Activated CD4-positive, CD25-positive, alpha-beta regulatory T cell treated with anti-CD3 and anti-CD28 coated beads, Interleukin-2, amount 50 U/mL, for 72 hours (primary cell): Measurements from ENCODE around the gene CCDC27.

Experiments
- DNase-seq: peaks from one replicate; pipeline ENCODE4 v3.0.0; 2021

The CCDC27 gene

DNA sequence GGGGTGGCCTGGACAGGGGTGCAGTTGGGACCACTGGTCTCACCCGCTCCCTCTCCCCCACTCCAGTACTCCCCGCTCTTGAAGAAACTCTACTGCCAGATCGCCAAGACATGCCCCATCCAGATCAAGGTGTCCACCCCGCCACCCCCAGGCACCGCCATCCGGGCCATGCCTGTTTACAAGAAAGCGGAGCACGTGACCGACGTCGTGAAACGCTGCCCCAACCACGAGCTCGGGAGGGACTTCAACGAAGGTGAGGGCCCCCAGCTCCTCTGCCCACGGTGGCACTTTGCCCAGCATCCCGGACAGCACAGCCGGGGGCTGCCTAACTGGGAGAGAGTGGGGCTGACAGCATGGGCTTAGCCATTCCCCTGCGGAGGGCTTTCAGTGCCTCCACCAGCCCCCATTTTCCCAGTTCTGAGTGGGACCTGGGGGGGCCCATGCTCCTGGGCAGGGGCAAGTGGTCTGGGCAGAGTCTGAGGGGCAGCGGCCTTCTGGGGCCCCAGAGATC is 30.2 kb upstream of the CCDC27 start:
- DNase-seq, result no peak

DNA sequence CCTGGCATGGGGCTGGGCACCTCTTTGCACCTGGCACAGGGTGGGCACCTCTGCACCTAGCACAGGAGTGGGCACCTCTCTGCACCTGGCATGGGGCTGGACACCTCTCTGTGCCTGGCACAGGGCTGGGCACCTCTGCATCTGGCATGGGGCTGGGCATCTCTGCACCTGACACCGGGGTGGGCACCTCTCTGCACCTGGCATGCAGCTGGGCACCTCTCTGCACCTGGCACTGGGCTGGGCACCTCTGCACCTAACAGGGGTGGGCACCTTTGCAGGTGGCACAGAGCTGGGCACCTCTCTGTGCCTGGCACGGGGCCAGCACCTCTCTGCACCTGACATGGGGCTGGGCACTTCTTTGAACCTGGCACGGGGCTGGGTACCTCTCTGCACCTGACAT is 29.4 kb upstream of the CCDC27 start:
- no peak for DNase-seq

DNA sequence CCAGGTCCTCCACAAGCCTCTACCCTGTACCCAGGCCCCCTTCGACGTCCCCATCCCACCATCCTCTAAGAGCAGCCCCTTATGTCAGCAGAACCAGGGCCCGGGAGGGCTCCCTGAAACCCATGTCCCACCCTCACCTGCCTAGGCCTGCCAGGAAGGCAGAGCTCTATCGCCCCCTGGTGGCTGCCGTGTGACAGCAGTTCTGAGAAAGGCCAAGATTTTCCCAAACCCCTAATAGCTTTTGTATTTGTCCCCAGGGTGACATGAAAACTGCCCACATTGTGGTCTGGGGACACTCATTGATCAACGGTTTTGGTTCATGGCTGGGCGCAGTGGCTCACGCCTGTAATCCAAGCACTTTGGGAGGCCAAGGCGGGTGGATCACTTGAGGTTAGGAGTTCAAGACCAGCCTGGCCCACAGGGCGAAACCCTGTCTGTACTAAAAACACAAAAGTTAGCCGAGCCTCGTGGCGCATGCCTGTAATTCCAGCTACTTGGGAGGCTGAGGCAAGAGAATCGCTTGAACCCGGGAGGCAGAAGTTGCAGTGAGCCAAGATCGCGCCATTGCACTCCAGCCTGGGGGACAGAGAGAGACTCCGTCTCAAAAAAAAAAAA is 27.7 kb upstream of the CCDC27 start:
- DNase-seq, result peak; percentile 83

DNA sequence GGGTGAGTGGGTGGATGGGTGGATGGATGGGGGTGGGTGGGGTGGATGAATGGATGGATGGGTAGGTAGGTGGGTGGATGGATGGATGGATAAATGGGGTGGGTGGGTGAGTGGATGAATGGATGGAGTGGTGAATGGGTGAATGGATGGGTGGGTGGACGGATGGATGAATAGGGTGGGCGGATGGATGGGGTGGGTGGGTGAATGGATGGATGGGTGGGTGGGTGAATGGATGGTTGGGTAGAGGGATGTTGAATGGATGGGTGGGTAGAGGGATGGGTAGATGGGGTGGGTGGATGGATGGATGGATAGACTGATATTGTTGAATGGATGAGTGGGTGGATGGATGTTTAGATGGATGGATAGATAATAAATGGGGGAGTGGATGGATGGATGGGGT is 26.9 kb upstream of the CCDC27 start:
- no peak for DNase-seq

DNA sequence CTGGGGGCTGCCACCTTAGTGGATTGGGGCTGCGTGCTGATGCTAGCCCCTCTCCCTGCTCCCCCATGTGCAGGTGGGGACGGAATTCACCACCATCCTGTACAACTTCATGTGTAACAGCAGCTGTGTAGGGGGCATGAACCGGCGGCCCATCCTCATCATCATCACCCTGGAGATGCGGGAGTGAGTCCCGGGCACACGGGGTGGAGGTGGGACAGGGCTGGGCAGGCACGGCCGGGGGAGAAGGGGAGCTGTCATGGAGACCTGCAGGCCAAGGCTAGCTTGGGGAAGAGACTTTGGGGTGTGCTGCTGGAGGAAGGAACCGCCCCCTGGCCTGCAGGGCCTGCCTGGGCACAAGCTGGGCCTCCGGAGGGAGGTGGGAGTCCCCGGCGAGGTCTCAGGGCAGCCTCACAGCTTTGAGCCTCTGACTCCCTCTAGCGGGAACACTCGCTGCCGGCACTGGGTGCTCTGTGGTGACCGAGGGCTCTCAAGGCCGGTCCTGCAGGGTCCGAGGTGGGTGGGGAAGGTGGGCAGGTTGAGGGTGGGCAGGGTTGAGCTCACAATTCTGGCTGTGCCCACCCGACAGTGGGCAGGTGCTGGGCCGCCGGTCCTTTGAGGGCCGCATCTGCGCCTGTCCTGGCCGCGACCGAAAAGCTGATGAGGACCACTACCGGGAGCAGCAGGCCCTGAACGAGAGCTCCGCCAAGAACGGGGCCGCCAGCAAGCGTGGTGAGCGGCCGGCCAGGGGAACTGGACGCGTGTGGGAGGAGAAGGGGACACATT is 25.0 kb upstream of the CCDC27 start:
- DNase-seq, result no peak

DNA sequence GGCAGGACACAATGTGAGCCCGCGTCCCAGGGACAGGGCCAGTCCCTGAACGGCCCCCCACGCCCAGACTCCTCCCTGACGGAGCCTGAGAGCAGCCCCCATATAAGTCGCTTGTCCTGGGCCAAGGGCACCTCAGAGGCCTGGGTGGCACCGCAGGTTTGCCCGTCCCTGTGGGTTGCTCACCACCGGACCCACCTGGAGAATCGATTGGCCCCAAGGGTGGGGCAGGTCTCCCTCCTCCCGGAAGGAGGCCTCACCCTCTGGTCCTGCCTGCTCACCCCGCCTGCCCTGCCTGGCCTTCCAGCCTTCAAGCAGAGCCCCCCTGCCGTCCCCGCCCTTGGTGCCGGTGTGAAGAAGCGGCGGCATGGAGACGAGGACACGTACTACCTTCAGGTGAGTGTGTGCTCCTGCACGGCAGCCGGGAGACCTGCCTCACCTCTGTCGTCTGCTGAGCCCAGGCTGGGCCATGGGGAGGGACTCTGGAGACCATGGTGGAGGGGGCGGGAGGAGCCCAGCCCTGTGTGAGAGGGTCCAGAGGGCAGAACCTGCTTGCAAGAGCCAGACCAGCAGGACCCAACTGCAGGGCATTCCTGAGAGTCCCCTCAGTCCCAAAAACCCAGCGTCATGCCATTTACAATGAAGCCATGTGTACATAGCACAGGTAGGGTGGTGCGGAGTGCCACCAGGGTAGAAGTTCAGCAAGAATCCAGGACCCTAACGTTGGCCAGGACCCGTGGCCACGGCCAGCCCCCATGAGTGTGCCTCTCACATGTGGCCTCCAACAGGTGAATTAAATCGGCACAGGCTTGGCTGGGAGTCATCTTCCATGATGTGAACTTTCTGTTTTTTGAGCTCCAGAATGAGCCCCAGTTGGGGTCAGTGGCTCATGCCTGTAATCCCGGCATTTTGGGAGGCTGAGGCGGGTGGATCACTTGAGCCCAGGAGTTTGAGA is 24.1 kb upstream of the CCDC27 start:
- no peak for DNase-seq

DNA sequence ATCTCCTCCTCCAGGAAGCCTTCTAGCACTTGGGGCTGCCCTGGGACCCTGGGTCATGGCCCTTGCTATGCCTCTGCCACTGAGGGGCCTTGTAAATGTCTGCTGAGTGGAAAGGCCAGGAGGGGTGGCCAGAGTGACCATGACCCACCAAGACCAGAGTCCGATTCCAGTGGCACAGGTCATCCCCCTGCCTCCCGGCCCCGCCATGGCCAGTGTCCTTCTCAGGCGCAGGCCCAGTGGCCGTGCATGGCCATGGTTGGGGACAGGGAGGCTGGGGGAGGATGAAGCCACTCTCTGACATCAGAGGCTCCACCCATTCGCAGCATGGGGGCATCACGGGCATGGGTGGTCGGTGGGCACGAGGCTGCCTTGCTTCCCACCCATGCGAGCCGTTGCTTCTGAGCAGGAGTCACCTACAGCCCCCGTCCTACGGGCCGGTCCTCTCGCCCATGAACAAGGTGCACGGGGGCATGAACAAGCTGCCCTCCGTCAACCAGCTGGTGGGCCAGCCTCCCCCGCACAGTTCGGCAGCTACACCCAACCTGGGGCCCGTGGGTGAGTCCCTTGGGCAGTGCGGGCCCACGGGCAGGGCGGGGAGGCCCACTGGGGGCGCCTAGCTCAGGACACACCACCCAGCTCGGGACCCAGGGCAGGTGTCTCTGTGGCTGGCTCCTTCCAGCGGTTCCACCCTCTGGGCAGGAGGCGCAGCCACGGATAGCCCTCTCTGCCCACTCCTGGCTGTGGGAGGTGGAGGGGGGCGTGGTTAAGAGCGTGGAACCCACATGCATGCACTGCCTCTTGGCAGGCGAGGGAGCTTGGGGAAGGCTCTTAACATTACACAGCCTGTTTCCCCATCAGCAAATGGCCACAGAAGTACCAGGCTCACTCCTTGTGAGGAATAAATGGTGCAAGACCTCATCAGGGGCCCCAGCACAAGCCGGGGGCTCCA is 22.4 kb upstream of the CCDC27 start:
- DNase-seq, result no peak

DNA sequence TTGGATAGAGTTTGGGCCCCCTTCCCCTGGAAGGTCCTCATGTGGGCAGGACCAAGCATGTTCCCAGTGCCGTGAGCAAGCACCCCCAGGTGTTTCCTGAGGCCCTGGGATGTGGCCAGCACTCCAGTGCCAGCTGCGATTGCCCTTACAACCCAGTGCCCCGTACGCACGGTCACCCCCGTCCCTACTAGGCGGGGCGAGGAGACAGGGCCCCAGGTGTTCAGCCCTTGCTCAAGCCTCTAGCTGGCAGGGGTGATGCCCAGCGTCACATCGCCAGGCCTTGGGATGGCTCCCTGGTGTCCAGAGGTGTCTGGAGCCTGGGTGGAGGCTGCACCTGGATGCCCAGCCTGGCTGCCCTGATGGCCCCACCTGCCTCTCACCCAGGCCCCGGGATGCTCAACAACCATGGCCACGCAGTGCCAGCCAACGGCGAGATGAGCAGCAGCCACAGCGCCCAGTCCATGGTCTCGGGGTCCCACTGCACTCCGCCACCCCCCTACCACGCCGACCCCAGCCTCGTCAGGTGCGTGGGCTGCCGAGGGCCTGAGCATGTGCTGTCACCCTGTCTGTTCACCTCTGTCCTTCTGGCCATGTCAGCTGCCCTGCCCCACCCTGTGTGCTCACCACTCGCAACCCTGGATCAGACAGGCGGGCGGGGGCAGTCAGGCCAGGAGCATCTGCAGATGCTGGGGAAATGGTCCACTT is 21.6 kb upstream of the CCDC27 start:
- no peak for DNase-seq

DNA sequence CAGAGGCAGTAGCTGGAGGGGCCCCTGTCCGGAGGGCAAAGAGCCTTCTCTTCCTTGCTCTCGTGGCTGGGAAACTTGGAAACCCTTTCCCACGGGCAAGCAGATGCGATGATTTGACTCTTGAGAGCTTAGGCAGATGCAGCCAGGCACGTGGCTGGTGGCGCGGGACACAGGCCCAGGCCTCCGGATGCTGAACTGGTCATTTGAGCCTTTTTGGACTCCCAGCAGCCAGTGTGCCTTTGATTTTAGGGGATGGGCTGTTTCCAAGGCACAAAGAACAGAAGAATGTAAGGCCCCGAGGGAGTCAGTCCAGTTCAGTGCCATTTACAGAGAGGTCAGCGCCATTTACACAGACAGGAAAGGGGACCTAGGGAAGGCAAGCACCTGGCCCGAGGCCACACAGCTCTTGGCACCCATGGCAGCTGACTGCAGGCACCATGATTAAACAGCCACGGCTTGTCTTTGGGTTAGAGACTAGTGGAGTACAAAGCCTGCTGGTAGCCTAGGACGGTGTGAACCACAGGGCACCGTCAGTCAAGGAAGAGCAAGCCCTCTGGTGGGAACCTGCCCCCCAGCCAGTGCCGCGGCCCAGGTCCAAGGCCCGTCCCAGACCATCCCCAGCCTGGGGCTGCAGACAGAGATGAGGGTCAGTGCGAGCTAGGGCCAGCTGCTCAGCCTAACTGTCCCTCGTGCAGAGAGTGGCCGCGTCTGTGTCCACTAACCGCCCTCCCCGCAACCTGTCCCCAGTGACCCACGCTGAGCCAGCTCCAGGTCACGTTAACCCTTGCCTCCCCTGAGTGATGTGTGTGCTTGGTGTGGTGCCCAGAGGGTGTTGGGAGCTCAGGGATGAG is 20.4 kb upstream of the CCDC27 start:
- DNase-seq, result no peak

DNA sequence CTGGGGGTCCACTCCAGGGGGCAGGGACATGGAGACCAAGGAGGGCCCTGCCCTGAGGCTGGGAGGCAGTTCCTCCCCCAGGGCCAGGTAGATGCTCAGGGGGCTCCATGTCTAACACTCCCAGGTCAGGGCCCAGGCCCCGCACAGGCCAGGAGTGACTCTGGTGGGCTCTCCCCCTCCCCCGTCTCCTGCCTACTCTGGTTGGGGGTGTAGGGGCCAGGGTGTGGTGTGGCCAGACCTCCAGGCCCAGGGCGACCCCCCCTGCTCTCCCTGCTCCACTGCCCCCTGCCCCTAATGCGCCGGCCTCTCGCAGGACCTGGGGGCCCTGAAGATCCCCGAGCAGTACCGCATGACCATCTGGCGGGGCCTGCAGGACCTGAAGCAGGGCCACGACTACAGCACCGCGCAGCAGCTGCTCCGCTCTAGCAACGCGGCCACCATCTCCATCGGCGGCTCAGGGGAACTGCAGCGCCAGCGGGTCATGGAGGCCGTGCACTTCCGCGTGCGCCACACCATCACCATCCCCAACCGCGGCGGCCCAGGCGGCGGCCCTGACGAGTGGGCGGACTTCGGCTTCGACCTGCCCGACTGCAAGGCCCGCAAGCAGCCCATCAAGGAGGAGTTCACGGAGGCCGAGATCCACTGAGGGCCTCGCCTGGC is 19.7 kb upstream of the CCDC27 start:
- no peak for DNase-seq

DNA sequence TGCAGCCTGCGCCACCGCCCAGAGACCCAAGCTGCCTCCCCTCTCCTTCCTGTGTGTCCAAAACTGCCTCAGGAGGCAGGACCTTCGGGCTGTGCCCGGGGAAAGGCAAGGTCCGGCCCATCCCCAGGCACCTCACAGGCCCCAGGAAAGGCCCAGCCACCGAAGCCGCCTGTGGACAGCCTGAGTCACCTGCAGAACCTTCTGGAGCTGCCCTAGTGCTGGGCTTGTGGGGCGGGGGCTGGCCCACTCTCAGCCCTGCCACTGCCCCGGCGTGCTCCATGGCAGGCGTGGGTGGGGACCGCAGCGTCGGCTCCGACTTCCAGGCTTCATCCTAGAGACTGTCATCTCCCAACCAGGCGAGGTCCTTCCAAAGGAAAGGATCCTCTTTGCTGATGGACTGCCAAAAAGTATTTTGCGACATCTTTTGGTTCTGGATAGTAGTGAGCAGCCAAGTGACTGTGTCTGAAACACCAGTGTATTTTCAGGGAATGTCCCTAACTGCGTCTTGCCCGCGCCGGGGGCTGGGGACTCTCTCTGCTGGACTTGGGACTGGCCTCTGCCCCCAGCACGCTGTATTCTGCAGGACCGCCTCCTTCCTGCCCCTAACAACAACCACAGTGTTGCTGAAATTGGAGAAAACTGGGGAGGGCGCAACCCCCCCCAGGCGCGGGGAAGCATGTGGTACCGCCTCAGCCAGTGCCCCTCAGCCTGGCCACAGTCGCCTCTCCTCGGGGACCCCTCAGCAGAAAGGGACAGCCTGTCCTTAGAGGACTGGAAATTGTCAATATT is 19.0 kb upstream of the CCDC27 start:
- DNase-seq, result no peak

DNA sequence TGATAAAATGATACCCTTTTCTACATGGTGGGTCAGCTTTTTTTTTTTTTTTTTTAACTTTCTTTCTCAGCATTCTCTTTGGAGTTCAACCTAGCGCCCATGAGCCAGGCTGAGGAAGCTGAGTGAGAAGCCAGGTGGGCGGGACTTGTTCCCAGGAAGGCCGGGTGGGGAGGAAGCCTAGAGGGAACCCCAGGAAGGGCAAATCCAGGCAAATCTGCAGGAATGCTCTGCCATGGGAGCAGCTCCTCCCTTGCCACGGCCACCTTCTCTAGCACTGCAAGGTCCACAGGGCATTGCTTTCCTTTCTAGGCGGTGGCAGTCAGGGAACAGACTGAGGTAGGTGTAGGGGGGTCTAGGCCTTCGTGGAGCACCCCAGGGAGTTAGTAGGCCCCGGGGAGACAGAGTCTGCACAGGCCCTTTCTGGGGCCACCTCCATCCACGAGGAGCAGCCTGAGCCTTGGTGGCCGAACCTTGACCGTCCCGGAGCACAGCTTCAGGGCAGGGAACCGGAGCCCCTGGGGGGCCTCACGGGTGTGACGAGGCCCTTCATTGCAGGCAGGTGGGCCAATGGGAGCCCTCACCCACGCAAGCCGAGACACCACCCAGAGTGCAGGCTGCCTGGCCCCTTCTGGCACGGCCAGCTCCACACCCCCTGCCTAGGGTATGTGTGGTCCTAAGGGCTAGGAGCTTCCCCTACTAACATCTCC is 18.2 kb upstream of the CCDC27 start:
- no peak for DNase-seq

DNA sequence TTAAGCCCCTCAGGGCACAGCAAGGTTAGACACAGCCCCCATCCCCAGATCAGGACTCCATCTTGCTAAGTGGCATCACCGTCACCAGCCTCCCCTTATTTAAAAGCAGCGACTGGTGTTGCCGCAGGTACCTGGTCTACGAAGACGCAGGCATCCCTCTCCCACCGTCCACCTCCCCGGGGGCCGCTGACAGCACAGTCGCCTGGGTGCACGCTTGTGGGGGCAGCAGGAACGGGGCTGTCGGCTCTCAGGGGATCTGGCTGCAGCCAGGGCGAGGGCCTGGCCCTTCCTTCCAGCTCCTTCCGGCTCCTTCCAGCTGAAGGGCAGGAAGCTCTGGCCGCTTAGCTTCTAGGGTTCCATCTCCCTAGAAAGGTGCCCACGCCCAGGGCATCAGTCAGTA is 17.6 kb upstream of the CCDC27 start:
- no peak for DNase-seq

DNA sequence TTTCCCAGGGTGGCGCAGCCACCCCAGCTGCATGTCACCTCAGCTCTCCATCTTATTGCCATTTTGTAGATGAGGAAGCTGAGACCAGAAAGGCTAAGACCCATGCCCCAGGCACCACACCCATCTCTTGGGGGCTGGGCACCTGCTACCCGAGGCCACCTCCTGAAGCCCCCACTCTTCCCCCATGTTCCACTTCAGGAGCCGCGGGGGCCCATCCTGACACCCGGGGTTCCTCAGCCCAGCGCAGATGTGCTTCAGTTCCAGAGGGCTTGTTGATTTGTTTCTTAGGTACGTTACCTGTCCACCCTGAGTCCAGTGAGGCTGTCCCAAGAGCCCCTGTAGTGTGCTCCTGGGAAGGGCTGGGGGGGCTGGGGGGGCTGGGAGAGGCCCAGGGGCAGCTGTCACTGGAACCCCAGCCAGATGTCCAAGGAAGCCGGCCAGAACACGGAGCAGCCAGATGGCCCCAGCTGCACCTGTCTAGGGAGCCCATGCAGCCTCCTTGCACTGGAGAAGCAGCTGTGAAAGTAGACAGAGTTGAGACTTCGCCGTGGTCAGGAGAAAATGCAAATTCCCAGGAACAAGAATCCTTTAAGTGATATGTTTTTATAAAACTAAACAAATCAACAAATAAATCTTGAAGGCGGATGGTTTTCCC is 17.1 kb upstream of the CCDC27 start:
- no peak for DNase-seq

DNA sequence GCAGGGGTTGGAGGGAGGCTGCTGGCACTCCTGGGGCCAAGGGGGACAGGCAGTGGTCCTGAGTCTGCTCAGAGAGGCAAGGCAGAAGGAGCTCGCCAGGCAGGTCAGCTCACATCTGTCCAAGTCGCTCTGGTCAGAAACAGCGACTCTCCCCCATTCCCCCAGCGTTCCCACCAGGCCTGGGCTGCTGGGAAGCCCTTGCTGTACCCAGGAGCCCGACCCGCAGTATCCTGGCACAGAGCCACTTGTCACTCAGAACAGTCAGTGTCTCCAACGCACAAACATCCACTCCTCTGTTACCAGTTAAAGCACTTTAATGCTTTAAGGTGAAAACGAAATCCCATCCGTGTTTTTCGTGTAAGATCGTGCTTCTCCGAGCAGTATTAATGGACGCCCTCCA is 16.6 kb upstream of the CCDC27 start:
- DNase-seq, result no peak

DNA sequence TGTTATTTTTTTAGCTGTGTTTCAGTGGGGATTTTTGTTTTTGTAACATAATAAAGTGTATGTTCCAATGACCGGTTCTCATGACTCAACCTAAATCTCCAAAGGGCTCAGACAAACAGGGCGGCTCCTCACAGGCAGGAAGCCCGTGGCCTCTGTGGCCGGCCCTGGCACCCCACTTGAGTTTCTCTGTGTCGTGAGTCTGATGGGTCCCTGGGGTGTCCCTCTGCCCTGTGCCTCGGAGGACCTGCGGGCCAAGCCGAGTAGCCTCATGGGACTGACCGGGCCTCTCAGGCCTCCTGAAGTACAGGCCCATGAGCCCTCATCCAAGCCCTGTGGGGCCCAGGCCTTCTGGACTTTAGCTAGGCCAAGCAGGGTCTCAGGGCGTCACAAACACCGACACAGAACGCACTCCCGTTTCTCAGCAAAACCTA is 16.1 kb upstream of the CCDC27 start:
- DNase-seq, result no peak

DNA sequence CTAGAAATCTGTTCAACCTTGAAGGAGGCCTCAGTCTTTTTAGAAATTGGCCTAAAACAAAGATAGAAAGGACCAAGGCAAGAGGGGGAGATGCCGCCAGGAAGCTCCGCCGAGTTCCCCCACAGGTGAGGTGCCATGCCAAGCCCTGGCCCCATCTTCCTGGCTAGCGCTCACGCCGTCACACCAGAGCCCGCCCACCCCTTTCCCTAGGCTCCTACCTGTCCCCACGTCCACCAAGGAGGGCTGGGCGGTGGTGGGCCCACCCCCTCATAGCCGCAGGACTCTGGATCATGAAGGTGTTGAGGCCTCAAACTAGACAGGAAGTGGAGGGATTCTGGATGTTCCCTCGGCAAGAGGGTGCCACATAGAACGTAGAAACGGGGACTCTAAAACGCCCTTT is 15.5 kb upstream of the CCDC27 start:
- DNase-seq, result no peak

DNA sequence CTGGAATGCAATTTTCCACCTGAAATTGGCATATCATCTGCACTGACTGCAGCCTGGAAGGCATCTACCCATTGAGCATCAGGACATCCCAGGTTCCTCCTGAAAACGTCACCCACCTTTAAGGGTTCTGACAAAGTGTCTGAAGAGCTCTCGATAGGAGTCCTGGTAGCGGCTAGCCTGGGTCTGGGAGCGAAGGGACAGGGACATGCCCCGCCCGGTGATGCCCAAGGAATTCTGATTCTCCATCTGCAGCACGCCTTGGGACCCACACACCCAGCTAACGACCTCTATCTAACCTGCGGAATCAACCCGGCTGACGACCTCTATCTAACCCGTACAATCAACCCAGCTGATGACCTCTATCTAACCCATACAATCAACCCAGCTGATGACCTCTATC is 13.3 kb upstream of the CCDC27 start:
- DNase-seq, result no peak
